ENCODE results near the gene ERP29. TPM values are rescaled to one million over a fixed set of nuclear protein-coding genes. Genes with fewer than 3 reads are reported as not detected.
"Not testable (repeated sequence)": the region's sequence is repeated elsewhere in the genome, so short reads cannot be mapped to it uniquely, and the experiment has no call there.

The ERP29 gene
- total and polyA plus RNA-seq, 2 experiments from 2014 or later, result 61.4 to 87.0 TPM

GRCh38 chr12:112005419-112006395, 7.5 kb upstream of the ERP29 start:
- DNase-seq, result peak; percentile 49
- Histone ChIP-seq H4K20me1 (ENCODE audit: insufficient read depth) (no peaks in the 10 kb centered on the region), H3K4me2 (ENCODE audit: unreplicated experiment) (no peak overlapping the region)

GRCh38 chr12:112007945-112008344, 5.3 kb upstream of the ERP29 start:
- Histone ChIP-seq H3K27me3 (replicated peaks; ENCODE audit: insufficient read depth) (no peaks in the 10 kb centered on the region), H3K36me3 (ENCODE audit: low read depth) (no peaks in the 10 kb centered on the region), H3K27ac (no peak overlapping the region), H3K4me1 (ENCODE audit: insufficient read depth) (peaks cover 11% of the 10 kb centered on the region), H3K9ac (no peak overlapping the region), H3K4me2 (ENCODE audit: unreplicated experiment) (no peak overlapping the region), H2AFZ (no peak overlapping the region), H3F3A (ENCODE audit: insufficient read depth) (no peaks in the 10 kb centered on the region), H3K79me2 (ENCODE audit: insufficient read depth) (peaks cover 14% of the 10 kb centered on the region; the same call in 1 of the 2 replicates), H3K9me2 (ENCODE audit: insufficient read depth) (no peaks in the 10 kb centered on the region), H4K20me1 (ENCODE audit: insufficient read depth) (no peaks in the 10 kb centered on the region), H3K9me3 (ENCODE audit: low read depth) (no peaks in the 10 kb centered on the region), H3K4me3 (no peak overlapping the region)
- 91 to 94% methylated on average over 8 to 9 of the region's 9 CpGs for WGBS, 2 experiments (ENCODE audit: low coverage in 1 of 2, low lambda C conversion rate in 2 of 2, missing lambda C conversion rate in 2 of 2)
- in situ Hi-C loops (cut with MboI), result no loop called here
- TF ChIP-seq EZH2phosphoT487 (IDR thresholded peaks at IDR 0.05; ENCODE audit: insufficient read depth, low read depth) (no peak), EZH2 (IDR thresholded peaks at IDR 0.05; ENCODE audit: insufficient read depth, poor library complexity, severe bottlenecking) (no peak)
- DNase-seq, result no peak

More at GRCh38 chr12:112005419-112006395, 7.5 kb upstream of the ERP29 start:
- no peak for TF ChIP-seq EZH2phosphoT487 (IDR thresholded peaks at IDR 0.05; ENCODE audit: insufficient read depth, low read depth)
- TF ChIP-seq EZH2 (IDR thresholded peaks at IDR 0.05; ENCODE audit: insufficient read depth, poor library complexity, severe bottlenecking), result no peak
- H3K4me3 ChIP-seq, result no peak overlapping the region
- 83 to 89% methylated on average over 6 of the region's 6 CpGs for WGBS, 2 experiments (ENCODE audit: low coverage in 1 of 2, low lambda C conversion rate in 2 of 2, missing lambda C conversion rate in 2 of 2)
- no peak overlapping the region for H3K9ac ChIP-seq
- no peaks in the 10 kb centered on the region for H3K36me3 ChIP-seq (ENCODE audit: low read depth)
- in situ Hi-C loops (cut with MboI), result no loop called here
- H3K4me1 ChIP-seq (ENCODE audit: insufficient read depth), result 0 out of 2 replicates have a peak, but pooled peaks cover 7% of the 10 kb centered on the region
- H3K27ac ChIP-seq, result no peak overlapping the region
- H3K9me2 ChIP-seq (ENCODE audit: insufficient read depth), result no peaks in the 10 kb centered on the region
- no peaks in the 10 kb centered on the region for H3K27me3 ChIP-seq (replicated peaks; ENCODE audit: insufficient read depth)
- H3F3A ChIP-seq (ENCODE audit: insufficient read depth), result no peaks in the 10 kb centered on the region
- H2AFZ ChIP-seq, result no peak overlapping the region
- no peaks in the 10 kb centered on the region for H3K79me2 ChIP-seq (ENCODE audit: insufficient read depth)
- H3K9me3 ChIP-seq (ENCODE audit: low read depth), result no peaks in the 10 kb centered on the region

GRCh38 chr12:112008918-112009317, 4.3 kb upstream of the ERP29 start:
- Histone ChIP-seq H4K20me1 (ENCODE audit: insufficient read depth) (no peaks in the 10 kb centered on the region), H3K9me3 (ENCODE audit: low read depth) (no peaks in the 10 kb centered on the region), H3K79me2 (ENCODE audit: insufficient read depth) (peaks cover 17% of the 10 kb centered on the region), H3F3A (ENCODE audit: insufficient read depth) (no peaks in the 10 kb centered on the region), H2AFZ (no peak overlapping the region), H3K27me3 (replicated peaks; ENCODE audit: insufficient read depth) (no peaks in the 10 kb centered on the region), H3K4me1 (ENCODE audit: insufficient read depth) (peaks cover 11% of the 10 kb centered on the region), H3K36me3 (ENCODE audit: low read depth) (no peaks in the 10 kb centered on the region), H3K9ac (no peak overlapping the region), H3K4me3 (no peak overlapping the region), H3K4me2 (ENCODE audit: unreplicated experiment) (no peak overlapping the region), H3K27ac (no peak overlapping the region), H3K9me2 (ENCODE audit: insufficient read depth) (no peaks in the 10 kb centered on the region)
- TF ChIP-seq EZH2phosphoT487 (IDR thresholded peaks at IDR 0.05; ENCODE audit: insufficient read depth, low read depth) (no peak), EZH2 (IDR thresholded peaks at IDR 0.05; ENCODE audit: insufficient read depth, poor library complexity, severe bottlenecking) (no peak)
- 53 to 61% methylated on average over 3 of the region's 3 CpGs for WGBS, 2 experiments (ENCODE audit: low coverage in 1 of 2, low lambda C conversion rate in 2 of 2, missing lambda C conversion rate in 2 of 2)
- in situ Hi-C loops (cut with MboI), result no loop called here
- DNase-seq, result no peak

- H3K27me3 ChIP-seq (replicated peaks; ENCODE audit: insufficient read depth); H3K27ac ChIP-seq; H3K4me3 ChIP-seq; H3K36me3 ChIP-seq (ENCODE audit: low read depth); H4K20me1 ChIP-seq (ENCODE audit: insufficient read depth); H3K9me2 ChIP-seq (ENCODE audit: insufficient read depth); H3K4me2 ChIP-seq (ENCODE audit: unreplicated experiment); H3K9ac ChIP-seq; H3F3A ChIP-seq (ENCODE audit: insufficient read depth); in situ Hi-C loops (cut with MboI); H3K9me3 ChIP-seq (ENCODE audit: low read depth); DNase-seq; H2AFZ ChIP-seq: not testable (repeated sequence)
- WGBS, 2 experiments (ENCODE audit: low coverage in 1 of 2, low lambda C conversion rate in 2 of 2, missing lambda C conversion rate in 2 of 2), result 85 to 88% methylated on average over 3 of the region's 3 CpGs
- H3K79me2 ChIP-seq (ENCODE audit: insufficient read depth), result peaks cover 24% of the 10 kb centered on the region
- peaks cover 16% of the 10 kb centered on the region for H3K4me1 ChIP-seq (ENCODE audit: insufficient read depth)
These were observed 3.6 kb upstream of the ERP29 start for GRCh38 chr12:112009596-112009995.
